Neural cell (in vitro differentiated cells): Measurements from ENCODE around the gene TPD52L1.

Experiments
- EP300 ChIP-seq: fragments of 450-650 bp; conservative IDR thresholded peaks from 2 replicates; pipeline ENCODE4 v1.6.1; 2014; ENCODE audit warnings: antibody characterized with exemption, mild to moderate bottlenecking, moderate library complexity; ENCODE audit not compliant: poor library complexity, severe bottlenecking
- EZH2 ChIP-seq: fragments of 200-600, 300-800 bp; shearing (Covaris generic), sonication (generic); IDR thresholded peaks from 2 replicates; pipeline ENCODE4 v1.6.1; 2014; ENCODE audit warnings: antibody characterized with exemption, low read length, borderline replicate concordance, mild to moderate bottlenecking; ENCODE audit not compliant: insufficient read depth, poor library complexity, severe bottlenecking
- MXI1 ChIP-seq: fragments of 450-650 bp; conservative IDR thresholded peaks from 2 replicates; pipeline ENCODE4 v1.6.1; 2014; ENCODE audit warnings: antibody characterized with exemption, mild to moderate bottlenecking; ENCODE audit not compliant: poor library complexity, severe bottlenecking
- POLR2AphosphoS5 ChIP-seq: IDR thresholded peaks from 2 replicates; pipeline ENCODE4 v1.6.1; 2012
- RAD21 ChIP-seq: fragments of 450-650 bp; conservative IDR thresholded peaks from 2 replicates; pipeline ENCODE4 v1.6.1; 2014; ENCODE audit warnings: antibody characterized with exemption, mild to moderate bottlenecking, moderate library complexity
- SMC3 ChIP-seq: fragments of 450-650 bp; conservative IDR thresholded peaks from 2 replicates; pipeline ENCODE4 v1.6.1; 2014; ENCODE audit warnings: antibody characterized with exemption, mild to moderate bottlenecking, moderate library complexity; ENCODE audit not compliant: poor library complexity
- TAF1 ChIP-seq: IDR thresholded peaks from 2 replicates; pipeline ENCODE4 v1.6.1; 2012; ENCODE audit warnings: low read depth
- TF ChIP-seq, protein P1 (sequence below): fragments of 450-650 bp; IDR thresholded peaks from 2 replicates; pipeline ENCODE4 v1.5.1; 2014; ENCODE audit warnings: antibody characterized with exemption, mild to moderate bottlenecking, moderate library complexity; ENCODE audit not compliant: poor library complexity, severe bottlenecking
- TF ChIP-seq, protein P2 (sequence below): IDR thresholded peaks from 2 replicates; pipeline ENCODE4 v1.6.1; 2012; ENCODE audit warnings: borderline replicate concordance

DNA sequence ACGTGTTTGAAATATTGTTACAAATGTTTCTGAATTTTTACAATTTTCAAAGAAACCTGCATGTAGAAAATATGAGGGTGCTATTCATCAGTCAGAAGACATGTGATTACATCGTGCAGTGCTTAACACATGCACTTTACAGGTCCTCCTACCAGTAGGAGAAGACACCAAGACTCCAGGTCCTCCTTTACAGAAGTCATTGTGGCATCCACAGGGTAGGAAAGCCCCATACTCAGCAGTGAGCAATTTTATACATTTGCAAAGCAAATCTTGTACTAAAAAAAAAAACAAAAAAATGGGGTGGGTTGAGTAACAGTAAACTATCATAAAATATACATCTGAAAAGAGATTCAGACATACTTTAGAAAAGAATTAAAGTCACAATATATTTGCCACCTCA, 14.0 kb downstream of the TPD52L1 start:
- TF ChIP-seq POLR2AphosphoS5 (no peak), EZH2 (no peak), MXI1 (no peak), EP300 (no peak), TAF1 (no peak), RAD21 (no peak), SMC3 (no peak)
- TF ChIP-seq, protein P1, sequence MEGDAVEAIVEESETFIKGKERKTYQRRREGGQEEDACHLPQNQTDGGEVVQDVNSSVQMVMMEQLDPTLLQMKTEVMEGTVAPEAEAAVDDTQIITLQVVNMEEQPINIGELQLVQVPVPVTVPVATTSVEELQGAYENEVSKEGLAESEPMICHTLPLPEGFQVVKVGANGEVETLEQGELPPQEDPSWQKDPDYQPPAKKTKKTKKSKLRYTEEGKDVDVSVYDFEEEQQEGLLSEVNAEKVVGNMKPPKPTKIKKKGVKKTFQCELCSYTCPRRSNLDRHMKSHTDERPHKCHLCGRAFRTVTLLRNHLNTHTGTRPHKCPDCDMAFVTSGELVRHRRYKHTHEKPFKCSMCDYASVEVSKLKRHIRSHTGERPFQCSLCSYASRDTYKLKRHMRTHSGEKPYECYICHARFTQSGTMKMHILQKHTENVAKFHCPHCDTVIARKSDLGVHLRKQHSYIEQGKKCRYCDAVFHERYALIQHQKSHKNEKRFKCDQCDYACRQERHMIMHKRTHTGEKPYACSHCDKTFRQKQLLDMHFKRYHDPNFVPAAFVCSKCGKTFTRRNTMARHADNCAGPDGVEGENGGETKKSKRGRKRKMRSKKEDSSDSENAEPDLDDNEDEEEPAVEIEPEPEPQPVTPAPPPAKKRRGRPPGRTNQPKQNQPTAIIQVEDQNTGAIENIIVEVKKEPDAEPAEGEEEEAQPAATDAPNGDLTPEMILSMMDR, result no peak
- TF ChIP-seq, protein P2, sequence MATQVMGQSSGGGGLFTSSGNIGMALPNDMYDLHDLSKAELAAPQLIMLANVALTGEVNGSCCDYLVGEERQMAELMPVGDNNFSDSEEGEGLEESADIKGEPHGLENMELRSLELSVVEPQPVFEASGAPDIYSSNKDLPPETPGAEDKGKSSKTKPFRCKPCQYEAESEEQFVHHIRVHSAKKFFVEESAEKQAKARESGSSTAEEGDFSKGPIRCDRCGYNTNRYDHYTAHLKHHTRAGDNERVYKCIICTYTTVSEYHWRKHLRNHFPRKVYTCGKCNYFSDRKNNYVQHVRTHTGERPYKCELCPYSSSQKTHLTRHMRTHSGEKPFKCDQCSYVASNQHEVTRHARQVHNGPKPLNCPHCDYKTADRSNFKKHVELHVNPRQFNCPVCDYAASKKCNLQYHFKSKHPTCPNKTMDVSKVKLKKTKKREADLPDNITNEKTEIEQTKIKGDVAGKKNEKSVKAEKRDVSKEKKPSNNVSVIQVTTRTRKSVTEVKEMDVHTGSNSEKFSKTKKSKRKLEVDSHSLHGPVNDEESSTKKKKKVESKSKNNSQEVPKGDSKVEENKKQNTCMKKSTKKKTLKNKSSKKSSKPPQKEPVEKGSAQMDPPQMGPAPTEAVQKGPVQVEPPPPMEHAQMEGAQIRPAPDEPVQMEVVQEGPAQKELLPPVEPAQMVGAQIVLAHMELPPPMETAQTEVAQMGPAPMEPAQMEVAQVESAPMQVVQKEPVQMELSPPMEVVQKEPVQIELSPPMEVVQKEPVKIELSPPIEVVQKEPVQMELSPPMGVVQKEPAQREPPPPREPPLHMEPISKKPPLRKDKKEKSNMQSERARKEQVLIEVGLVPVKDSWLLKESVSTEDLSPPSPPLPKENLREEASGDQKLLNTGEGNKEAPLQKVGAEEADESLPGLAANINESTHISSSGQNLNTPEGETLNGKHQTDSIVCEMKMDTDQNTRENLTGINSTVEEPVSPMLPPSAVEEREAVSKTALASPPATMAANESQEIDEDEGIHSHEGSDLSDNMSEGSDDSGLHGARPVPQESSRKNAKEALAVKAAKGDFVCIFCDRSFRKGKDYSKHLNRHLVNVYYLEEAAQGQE, result no peak
